AG10803 (cell line): ENCODE results near the gene GCNA.
A peak's percentile ranks its signal among the peaks of the same experiment; 100 is the strongest.
"Not testable (repeated sequence)": the region's sequence is repeated elsewhere in the genome, so short reads cannot be mapped to it uniquely, and the experiment has no call there.

ENCODE experiments used
- DNase-seq: peaks from one replicate; pipeline ENCODE4 v3.0.0; 2010; ENCODE audit warnings: low read depth
- H3K4me3 ChIP-seq: 2 replicates; pipeline ENCODE4 v1.5.1; 2011; ENCODE audit warnings: mild to moderate bottlenecking, low read length, control low read depth
- CTCF ChIP-seq: conservative IDR thresholded peaks from 2 replicates; pipeline ENCODE4 v1.5.1; 2011; ENCODE audit warnings: mild to moderate bottlenecking, low read length, control low read depth, inconsistent platforms

Gene GCNA

GRCh38 chrX:71637848-71638247 is 59.6 kb downstream of the GCNA start:
- H3K4me3 ChIP-seq = peak overlapping the region; percentile 26
- TF ChIP-seq CTCF = no peak
- DNase-seq = peak; percentile 42

DNA sequence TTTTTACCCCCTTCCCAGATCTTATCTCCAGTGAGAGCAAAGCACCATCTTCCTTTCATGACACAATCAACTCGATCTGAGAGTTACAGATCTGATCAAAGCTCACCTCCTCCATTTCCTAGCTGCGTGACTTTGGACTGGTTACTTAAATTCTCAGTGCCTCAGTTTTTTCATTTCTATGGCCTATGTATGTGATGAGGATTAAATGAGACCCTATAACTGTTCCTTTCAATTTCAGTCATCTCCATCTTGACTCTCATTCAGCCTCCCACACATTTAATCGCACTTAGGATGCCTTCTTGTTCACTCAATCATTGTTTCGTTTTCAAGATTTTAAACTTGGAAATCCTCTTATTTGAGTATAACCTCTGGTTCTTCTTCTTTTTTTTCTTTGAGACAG is 60.2 kb downstream of the GCNA start:
- TF ChIP-seq CTCF = no peak
- DNase-seq = no peak
- no peak overlapping the region for H3K4me3 ChIP-seq

GRCh38 chrX:71640002-71640401 is 61.8 kb downstream of the GCNA start:
- TF ChIP-seq CTCF = no peak
- H3K4me3 ChIP-seq = no peak overlapping the region
- no peak for DNase-seq

GRCh38 chrX:71644406-71644805 is 66.2 kb downstream of the GCNA start:
- not testable (repeated sequence) for DNase-seq

GRCh38 chrX:71650333-71650969 is 72.2 kb downstream of the GCNA start:
- no peak overlapping the region for H3K4me3 ChIP-seq
- TF ChIP-seq CTCF = 0 out of 2 replicates have a peak, but pooled peaks have one; percentile 9
- DNase-seq = no peak

More at GRCh38 chrX:71644406-71644805, 66.2 kb downstream of the GCNA start:
- H3K4me3 ChIP-seq = not testable (repeated sequence)

DNA sequence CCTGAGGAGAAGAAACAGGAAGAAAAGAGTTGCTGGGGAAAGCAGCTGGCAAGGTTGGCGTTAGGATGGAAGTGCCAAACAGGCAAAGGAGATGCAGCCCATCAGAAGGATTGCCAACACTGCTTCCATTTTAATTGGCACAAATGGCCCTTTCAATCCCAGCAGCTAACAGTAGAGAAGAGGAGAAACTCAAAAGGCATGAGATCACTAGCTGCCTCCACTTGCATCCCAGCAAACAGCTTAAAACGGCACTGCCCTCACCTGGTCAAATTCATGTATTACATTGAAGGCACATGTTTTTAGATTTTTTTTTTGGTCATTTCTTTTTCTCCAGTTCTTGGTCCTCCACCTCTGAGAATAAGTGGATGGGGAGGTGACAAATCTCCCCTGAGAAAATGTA is 74.2 kb downstream of the GCNA start:
- DNase-seq = peak; percentile 54
- peak; percentile 64 for TF ChIP-seq CTCF
- H3K4me3 ChIP-seq = no peak overlapping the region

DNA sequence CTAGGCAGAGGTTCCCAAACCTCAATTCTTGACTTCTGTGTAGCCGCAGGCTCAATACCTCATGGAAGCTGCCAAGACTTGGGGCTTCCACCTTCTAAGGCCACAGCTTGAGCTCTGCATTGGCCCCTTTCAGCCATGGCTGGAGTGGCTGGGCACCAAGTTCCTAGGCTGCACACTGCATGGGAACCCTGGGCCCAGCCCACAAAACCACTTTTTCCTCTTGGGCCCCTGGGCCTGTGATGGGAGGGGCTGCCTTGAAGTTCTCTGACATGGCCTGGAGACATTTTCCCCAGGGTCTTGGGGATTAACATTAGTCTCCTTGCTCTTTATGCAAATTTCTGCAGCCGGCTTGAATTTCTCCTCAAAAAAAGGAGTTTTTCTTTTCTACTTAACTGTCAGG is 75.1 kb downstream of the GCNA start:
- no peak overlapping the region for H3K4me3 ChIP-seq
- DNase-seq = no peak
- no peak for TF ChIP-seq CTCF
